HL-60 (cell line): ENCODE data around the gene RCC2.
"Not testable (repeated sequence)": the region's sequence is repeated elsewhere in the genome, so short reads cannot be mapped to it uniquely, and the experiment has no call there.

ENCODE experiments used
- DNase-seq, 2 experiments: peaks; one replicate each; pipeline ENCODE4 v3.0.0-alpha.2; 2010 to 2020; ENCODE audit warnings: low read depth in 1 of 2, low spot score in 1 of 2
- H3K27ac ChIP-seq: fragments of 250-450 bp; sonication (Bioruptor Pico); replicated peaks from 2 replicates; pipeline ENCODE4 v1.5.1; 2020; ENCODE audit warnings: mild to moderate bottlenecking, moderate library complexity
- H3K27me3 ChIP-seq: fragments of 250-450 bp; sonication (Bioruptor Pico); 2 replicates; pipeline ENCODE4 v1.5.1; 2021; ENCODE audit warnings: mild to moderate bottlenecking, moderate library complexity; ENCODE audit not compliant: insufficient read depth, poor library complexity, severe bottlenecking
- H3K4me3 ChIP-seq: replicated peaks from 2 replicates; pipeline ENCODE4 v1.5.1; 2011; ENCODE audit warnings: mild to moderate bottlenecking, control low read depth, low read length; ENCODE audit not compliant: insufficient read depth
- CTCF ChIP-seq: IDR thresholded peaks from one replicate; pipeline ENCODE4 v1.5.1; 2011; ENCODE audit warnings: low read length, control low read depth, inconsistent platforms; ENCODE audit not compliant: insufficient read depth
- GABPA ChIP-seq: IDR thresholded peaks from 2 replicates; pipeline ENCODE4 v1.6.1; 2012; ENCODE audit warnings: low read depth
- POLR2AphosphoS5 ChIP-seq: IDR thresholded peaks from 2 replicates; pipeline ENCODE4 v1.6.1; 2012; ENCODE audit warnings: low read depth
- SPI1 ChIP-seq: IDR thresholded peaks from 2 replicates; pipeline ENCODE4 v1.6.1; 2012; ENCODE audit warnings: low read depth, mild to moderate bottlenecking, borderline replicate concordance
- TF ChIP-seq, protein P1 (sequence below): IDR thresholded peaks from 2 replicates; pipeline ENCODE4 v1.6.1; 2012; ENCODE audit warnings: low read depth; ENCODE audit not compliant: insufficient replicate concordance

Gene RCC2

DNA sequence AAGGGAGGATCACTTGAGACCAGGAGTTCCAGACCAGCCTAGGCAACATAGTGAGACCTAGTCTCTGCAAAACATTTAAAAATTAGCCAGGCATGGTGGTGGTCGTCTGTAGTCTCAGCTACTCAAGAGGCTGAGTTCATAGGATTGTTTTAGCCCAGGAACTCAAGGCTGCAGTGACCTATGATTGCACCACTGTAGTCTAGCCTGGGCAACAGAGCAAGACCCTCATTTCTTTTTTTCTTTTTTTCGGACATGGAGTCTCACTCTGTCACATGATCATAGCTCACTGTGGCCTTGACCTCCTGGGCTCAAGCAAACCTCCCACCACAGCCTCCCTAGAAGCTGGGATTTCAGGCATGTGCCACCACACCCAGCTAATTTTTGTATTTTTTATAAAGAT, 31.9 kb upstream of the RCC2 start:
- DNase-seq: no peak
- H3K27ac ChIP-seq: no peak overlapping the region
- TF ChIP-seq GABPA (no peak), POLR2AphosphoS5 (no peak), CTCF (no peak), SPI1 (no peak)
- TF ChIP-seq, protein P1, sequence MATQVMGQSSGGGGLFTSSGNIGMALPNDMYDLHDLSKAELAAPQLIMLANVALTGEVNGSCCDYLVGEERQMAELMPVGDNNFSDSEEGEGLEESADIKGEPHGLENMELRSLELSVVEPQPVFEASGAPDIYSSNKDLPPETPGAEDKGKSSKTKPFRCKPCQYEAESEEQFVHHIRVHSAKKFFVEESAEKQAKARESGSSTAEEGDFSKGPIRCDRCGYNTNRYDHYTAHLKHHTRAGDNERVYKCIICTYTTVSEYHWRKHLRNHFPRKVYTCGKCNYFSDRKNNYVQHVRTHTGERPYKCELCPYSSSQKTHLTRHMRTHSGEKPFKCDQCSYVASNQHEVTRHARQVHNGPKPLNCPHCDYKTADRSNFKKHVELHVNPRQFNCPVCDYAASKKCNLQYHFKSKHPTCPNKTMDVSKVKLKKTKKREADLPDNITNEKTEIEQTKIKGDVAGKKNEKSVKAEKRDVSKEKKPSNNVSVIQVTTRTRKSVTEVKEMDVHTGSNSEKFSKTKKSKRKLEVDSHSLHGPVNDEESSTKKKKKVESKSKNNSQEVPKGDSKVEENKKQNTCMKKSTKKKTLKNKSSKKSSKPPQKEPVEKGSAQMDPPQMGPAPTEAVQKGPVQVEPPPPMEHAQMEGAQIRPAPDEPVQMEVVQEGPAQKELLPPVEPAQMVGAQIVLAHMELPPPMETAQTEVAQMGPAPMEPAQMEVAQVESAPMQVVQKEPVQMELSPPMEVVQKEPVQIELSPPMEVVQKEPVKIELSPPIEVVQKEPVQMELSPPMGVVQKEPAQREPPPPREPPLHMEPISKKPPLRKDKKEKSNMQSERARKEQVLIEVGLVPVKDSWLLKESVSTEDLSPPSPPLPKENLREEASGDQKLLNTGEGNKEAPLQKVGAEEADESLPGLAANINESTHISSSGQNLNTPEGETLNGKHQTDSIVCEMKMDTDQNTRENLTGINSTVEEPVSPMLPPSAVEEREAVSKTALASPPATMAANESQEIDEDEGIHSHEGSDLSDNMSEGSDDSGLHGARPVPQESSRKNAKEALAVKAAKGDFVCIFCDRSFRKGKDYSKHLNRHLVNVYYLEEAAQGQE: no peak
- H3K4me3 ChIP-seq: no peak overlapping the region
- no peaks in the 10 kb centered on the region for H3K27me3 ChIP-seq

DNA sequence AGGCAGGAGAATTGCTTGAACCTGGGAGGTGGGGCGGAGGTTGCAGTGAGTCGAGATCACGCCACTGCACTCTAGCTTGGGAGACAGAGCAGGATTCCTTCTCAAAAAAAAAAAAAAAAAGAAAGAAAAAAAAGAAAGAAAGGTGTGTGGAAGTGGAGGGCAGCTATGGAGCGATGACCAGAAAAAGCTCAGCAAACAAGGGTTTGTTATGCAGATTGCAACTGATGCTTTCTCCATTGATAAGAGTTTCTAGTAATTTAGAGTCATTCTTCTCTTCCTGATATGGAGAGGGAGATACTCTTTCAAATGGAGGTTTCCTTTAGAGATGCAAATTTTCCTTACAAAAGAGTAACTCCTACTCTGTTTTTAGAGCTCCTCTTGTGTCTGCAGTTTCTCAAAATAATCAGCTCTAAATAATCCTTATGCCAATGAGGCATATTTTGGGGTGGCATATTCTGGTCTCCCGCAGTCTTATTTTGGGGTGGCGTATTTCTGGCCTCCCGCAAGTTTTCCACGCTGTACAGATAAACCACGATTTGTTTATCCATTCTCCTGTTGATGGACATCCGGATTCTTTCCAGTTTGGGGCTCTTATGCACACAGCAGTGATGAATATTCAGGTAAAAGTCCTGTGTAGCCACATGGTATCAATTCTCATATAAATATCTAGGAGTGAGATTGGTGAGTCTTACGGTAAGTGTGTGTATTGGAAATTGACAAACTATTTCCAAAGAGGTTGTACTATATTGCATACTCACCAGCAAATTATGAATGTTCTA, 30.7 kb upstream of the RCC2 start:
- H3K27ac ChIP-seq: no peak overlapping the region
- H3K4me3 ChIP-seq: no peak overlapping the region
- TF ChIP-seq SPI1 (no peak), GABPA (no peak), CTCF (no peak), POLR2AphosphoS5 (no peak)
- TF ChIP-seq, protein P1: no peak
- no peak for DNase-seq
- H3K27me3 ChIP-seq: no peaks in the 10 kb centered on the region

DNA sequence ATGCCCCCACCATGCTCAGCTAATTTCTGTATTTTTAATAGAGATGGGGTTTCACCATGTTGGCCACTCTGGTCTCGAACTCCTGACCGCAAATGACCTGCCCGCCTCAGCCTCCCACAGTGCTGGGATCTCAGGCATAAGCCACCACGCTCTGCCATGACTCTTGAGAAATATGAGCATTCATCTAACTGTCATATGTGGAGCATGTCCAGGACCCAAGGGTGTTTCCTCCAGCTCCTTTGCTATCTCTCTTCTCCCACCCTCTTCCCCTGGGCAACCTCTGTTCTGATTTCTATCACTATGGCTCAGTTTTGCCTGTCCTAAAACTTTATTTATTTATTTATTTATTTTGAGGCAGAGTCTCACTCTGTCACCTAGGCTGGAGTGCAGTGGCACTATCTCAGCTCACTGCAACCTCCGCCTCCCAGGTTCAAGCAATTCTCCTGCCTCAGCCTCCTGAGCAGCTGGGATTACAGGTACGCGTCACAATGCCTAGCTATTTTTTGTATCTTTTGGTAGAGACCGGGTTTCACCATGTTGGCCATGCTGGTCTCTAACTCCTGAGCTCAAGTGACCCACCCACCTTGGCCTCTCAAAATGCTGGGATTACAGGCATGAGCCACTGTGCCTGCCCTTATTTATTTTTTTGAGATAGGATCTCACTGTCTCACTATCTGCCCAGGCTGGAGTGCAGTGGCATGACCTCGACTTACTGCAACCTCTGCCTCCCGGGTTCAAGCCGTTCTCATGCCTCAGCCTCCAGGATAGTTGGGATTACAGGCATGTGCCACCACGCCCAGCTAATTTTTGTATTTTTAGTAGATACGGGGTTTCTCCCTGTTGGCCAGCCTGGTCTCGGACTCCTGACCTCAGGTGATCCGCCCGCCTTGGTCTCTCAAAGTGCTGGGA, 29.1 kb upstream of the RCC2 start:
- not testable (repeated sequence) for DNase-seq, H3K4me3 ChIP-seq, H3K27ac ChIP-seq, H3K27me3 ChIP-seq

- H3K4me3 ChIP-seq: no peak overlapping the region
- TF ChIP-seq, protein P1: no peak
- no peak for TF ChIP-seq CTCF
- TF ChIP-seq SPI1: no peak
- no peak for TF ChIP-seq POLR2AphosphoS5
- no peak for TF ChIP-seq GABPA
- DNase-seq: no peak
- no peaks in the 10 kb centered on the region for H3K27me3 ChIP-seq
- no peak overlapping the region for H3K27ac ChIP-seq
Measured at GRCh38 chr1:17466359-17466758, 26.9 kb upstream of the RCC2 start.
